HK-2 (cell line): ENCODE measurements around the gene ZFHX3.
"Not testable (repeated sequence)": the region's sequence is repeated elsewhere in the genome, so short reads cannot be mapped to it uniquely, and the experiment has no call there.

ENCODE experiments used
- DNase-seq: peaks from one replicate; pipeline ENCODE4 v3.0.0-alpha.2; 2018; ENCODE audit not compliant: unreplicated experiment

The ZFHX3 gene

DNA sequence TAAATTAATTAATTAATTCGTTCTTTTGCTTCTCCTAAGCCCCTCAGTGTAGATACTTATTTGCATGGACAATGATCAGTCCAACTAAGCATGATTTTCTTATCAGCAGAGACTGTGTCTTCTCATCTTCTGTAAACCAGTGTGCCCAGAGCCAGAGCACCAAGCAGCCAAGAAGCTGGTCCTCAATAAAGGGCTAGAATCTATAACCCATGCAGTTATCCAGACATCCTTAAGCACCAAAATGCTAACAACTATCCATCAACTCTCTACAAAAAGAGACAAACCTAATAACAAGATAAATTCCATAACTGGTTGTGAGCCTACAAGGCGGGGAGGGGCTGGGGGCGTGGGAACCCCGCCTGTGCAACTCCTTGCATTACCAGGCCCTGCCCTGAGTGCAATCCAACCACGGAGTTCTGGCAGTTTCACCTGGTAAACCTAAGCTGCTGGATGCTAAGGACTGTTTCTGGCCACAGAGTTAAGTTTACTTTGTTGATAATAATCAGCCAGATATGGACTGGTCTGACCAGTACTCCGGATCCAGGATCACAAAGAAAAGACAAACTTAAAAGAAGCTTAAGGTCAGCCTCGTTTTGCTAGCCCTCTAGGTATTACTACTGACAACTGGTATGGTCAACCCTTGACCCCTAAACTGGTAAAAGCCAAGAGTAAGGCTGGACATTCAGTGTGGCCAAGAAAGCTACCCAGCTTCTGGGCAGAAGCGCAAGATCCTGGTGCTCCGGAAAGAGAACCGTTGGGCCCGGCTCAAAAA lies 51.5 kb downstream of the ZFHX3 start:
- DNase-seq = no peak

DNA sequence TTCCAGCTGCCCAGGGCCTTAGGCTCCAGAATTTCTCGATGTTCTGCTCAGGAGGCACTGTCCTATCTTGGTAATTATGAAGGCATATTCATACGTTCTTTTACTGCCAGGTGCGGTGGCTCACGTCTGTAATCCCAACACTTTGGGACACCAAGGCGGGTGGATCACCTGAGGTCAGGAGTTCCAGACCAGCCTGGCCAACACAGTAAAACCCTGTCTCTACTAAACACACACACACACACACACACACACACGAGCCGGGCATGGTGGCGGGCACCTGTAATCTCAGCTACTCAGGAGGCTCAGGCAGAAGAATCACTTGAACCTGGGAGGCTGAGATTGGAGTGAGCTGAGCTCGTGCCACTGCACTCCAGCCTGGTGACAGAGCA lies 52.1 kb downstream of the ZFHX3 start:
- not testable (repeated sequence) for DNase-seq

DNA sequence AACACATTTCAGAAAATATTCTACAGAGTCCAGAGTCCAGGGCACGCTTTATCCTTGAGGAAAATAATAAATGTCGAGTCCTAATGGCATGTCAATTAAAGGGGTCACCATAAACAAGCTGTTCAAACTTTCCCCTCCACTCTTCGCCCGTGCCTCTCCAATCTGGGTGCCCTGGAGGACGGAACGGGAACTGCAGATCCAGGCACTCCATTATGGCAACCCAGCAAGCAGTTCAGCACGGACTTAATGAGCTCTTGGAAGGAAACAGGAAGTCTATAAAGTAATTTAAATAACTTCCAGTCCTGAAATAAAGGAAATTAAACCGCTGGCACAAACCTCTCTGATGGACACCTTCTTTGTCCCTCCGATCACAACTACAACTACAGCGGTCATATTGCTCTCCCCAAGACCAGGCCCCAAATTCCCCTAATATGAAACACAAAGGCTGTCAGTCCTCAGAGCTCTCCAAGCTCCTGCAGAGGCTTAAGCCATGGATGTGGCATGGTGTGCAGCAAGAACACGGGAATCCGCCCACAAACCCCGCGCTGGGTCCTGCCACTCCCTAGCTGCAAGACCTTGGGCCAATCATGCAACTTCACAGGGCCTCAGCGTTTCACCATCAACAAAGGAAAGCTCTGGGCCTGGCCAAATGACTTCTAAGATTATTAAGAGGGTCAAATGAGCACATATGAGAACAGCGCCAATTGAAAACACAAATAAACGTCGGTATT lies 52.6 kb downstream of the ZFHX3 start:
- peak; percentile 13 for DNase-seq

DNA sequence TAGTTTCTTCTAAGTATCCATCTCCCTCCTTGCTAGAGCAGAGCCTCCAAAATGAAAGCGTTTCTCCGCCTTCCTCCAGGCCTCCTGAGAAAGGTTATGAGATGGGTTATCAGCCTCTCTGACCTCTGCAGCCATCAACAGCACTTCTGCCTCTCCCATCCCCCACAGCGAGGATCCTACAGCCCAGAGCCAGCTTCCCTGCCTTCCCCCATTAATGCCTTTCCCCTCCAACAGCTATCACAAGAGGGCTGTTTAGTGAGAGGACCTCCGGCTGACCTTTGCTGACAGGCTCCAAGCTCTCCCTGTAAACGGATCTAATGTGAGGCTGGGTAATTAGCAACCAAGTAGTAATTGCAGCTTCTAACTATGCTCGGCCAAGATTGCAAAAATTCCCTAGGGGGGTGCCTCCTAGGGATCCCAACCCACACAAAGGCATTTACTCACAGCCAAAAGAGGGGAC lies 55.8 kb downstream of the ZFHX3 start:
- DNase-seq = no peak

DNA sequence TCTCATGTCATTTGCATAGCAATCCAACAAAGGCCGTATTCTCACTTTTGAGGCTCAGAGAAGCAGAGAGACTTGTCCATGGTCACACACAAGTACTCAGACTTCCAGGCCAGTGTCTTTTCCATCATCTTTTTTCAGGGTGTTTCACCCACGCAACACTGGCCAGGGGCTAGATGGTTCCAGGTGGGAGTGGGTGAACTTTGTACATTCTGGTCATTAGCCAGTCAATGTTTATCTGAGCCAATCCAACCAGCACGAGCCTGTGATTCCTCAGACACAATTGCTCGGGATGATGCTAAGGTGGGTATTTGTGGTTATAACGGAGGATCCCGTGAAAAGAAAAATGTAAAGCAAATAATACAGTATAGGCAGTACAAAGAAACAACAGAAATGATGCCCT lies 56.3 kb downstream of the ZFHX3 start:
- DNase-seq = no peak

GRCh38 chr16:72991211-72991610 lies 56.7 kb downstream of the ZFHX3 start:
- no peak for DNase-seq

- DNase-seq = no peak
These were observed 57.4 kb downstream of the ZFHX3 start for GRCh38 chr16:72990571-72990970.

DNA sequence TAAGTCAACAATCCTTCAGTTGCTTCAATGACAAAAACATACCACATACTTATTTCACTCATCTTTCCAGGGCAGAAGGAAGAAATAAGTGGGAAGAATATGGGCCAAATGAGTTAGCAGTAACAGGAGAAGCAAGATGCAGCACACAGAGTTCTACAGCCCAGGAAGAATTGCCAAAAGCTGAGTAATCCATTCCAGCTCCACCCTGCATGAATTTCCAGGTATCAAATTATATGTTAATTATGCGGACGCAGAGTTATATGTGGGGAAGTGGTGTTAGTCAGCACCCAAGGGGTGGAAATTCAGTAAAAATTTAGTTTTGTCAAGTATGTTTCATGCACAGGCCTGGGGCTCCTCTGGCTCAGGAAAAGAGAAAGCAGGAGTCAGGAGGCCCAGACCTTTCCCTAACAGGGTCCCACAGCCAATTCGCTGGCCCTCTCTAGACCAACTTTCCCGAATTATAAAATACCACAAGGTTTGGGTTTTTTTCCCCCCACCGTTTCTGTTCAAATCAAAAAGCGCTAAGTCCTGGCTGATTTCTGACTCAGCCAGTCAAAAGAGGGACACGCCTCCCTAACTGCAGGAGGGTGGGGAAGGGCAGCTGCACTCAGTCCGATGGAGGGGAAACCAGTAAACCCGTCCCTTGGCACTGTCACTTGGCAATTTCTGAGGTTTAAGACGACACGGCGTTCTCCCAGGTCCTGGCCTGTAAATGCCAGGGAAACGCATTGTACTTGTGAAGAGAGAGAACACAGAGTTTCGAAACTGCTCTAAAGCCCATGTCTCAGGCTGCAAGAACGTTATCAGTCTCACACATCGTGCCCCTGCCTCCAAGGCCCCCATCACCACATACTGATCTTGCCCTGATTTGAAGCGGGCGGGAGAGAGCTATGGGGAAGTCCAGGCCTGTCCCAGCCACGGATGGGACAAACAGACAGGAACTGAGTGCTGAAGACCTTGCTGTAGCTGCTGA lies 58.1 kb downstream of the ZFHX3 start:
- DNase-seq = peak; percentile 60

GRCh38 chr16:72989203-72989578 lies 58.7 kb downstream of the ZFHX3 start:
- not testable (repeated sequence) for DNase-seq

DNA sequence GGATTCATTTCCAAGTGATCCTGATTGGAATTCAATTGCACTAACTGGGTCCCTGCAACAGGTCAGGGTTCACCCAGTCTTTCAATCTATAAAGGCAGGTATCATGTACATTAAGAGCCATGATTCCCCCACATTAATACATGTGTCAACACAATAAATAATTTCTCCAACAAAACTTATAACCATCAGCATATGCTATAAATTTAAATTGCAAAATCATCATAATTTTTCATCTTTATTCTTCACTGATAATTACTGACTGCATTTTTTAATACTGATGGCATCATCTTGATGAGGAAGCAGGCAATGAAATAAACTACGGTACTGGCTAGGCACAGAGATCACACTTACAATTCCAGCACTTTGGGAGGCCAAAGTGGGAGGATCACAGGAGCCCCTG lies 59.4 kb downstream of the ZFHX3 start:
- DNase-seq = no peak

- no peak for DNase-seq
These were observed 60.4 kb downstream of the ZFHX3 start for GRCh38 chr16:72987480-72987901.

- DNase-seq = no peak
These were observed 61.9 kb downstream of the ZFHX3 start for GRCh38 chr16:72985995-72986394.

GRCh38 chr16:72985148-72985941 lies 62.6 kb downstream of the ZFHX3 start:
- DNase-seq = no peak

DNA sequence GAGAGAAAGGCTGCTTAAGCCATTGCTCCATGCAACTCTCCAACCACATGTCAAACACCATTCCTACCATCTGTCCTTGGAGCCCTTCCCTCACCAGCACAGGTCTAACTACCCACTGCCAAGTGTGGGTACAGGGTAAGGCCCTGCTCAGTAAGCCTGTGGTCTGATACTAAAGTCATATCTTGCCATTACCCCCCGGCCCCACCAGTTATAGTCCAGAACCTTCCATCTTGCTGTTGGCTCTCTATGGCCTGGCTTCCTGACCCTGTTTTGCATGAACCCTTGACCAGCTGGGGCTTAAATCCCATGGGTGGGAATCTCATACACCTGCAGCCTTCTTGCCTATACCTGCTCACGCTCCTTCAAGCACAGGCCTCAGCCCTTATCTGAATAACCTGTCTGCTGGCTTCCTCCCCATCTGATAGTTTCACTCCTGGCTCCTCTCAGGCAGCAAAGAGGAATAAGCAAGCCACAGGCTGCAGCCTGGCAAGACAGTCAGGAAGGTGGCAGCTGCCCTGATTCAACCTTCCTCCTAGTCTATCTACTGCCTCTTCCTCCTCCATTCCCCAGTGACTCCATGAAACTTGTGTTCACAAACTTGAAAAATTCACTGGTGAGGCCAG lies 64.1 kb downstream of the ZFHX3 start:
- DNase-seq = no peak

GRCh38 chr16:72983241-72983640 lies 64.7 kb downstream of the ZFHX3 start:
- DNase-seq = no peak

DNA sequence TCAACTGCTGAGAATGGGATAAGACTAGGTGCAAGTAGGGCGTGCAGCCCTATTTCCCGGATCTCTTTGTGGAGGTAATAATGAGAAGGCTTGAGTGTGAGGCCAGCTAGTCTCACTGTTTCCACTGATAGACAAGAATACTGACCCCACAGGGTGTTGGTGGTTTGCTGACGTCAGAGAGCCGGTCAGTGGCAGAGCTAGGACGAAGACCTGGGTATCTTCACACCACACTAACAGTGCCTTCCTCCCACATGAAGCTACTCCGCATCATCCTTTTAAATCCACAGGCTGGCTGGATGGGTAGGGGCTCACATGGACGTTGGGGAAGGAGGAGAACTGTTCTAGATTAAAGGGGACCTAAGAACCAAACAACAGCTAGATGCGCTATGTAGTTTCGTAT lies 68.0 kb downstream of the ZFHX3 start:
- no peak for DNase-seq

- no peak for DNase-seq
These were observed 69.7 kb downstream of the ZFHX3 start for GRCh38 chr16:72978212-72978611.

GRCh38 chr16:72977127-72977526 lies 70.8 kb downstream of the ZFHX3 start:
- no peak for DNase-seq

- DNase-seq = no peak
These were observed 71.4 kb downstream of the ZFHX3 start for GRCh38 chr16:72976438-72977064.

DNA sequence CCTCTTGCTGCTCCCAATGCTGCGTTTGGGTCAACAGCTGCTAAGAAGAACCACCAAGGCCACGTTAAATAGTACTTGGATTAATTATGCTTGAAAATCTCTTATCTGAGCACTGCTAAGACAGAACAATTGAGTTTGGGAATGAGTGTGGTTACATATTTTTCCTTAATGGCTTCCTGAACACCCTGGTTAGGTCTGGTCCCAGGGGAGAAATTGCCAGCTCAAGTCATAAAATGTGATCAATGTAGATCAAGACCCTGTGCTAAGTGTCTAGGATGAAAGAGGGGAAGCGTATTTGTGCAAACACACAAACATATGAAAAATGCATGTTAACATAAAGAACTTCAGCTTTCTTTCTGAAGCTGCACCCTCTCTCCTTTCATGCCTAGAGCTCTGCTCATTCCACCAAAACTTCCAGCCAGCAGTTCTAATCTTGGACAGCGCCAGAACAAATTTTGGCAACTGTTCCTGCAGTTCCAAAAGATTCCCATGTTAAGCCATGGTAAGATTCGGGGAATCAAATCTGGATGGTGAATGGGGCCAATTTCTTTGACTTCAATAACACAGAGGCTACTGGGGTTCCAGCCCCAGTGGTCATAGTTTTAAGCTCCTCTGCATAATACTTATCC lies 72.0 kb downstream of the ZFHX3 start:
- no peak for DNase-seq
